HCT116 (cell line): ENCODE data around the gene ATF5. TPM values are rescaled to one million over a fixed set of nuclear protein-coding genes. Genes with fewer than 3 reads are reported as not detected.

Source experiments
- ATAC-seq: fragments of 200-7000 bp; cut with Tn5 transposase; 2 replicates; pipeline ENCODE4 v1.9.1; 2020; ENCODE audit warnings: mild to moderate bottlenecking, moderate library complexity
- BruUV-seq: library from RNA; stranded (reverse); fragments of 400-500 nt; replicated peaks from 2 replicates; lab custom pipeline; 2021; lab: Mats Ljungman, UMichigan
- CTCF ChIA-PET: fragments of 300-600 bp; sonication (Branson Sonifier 250); formaldehyde crosslinking; loops from one replicate; lab custom pipeline; 2021; ENCODE audit warnings: antibody characterized with exemption; lab: Charles Lee
- POLR2A ChIA-PET: fragments of 300-600, 350-600 bp; sonication (Branson Sonifier 250); formaldehyde crosslinking; loops from one replicate; lab custom pipeline; 2021; ENCODE audit warnings: antibody characterized with exemption; lab: Charles Lee
- RAD21 ChIA-PET, 2 experiments: fragments of 300-600 bp; sonication (Branson Sonifier 250); formaldehyde crosslinking; loops; one replicate each; lab custom pipeline; 2023; ENCODE audit warnings: low total read pairs in 2 of 2; ENCODE audit not compliant: uncharacterized antibody in 2 of 2, unreplicated experiment in 2 of 2, low non-redundant PET in 1 of 2; lab: Charles Lee
- DNase-seq: peaks from one replicate; pipeline ENCODE4 v3.0.0-alpha.2; 2010; ENCODE audit warnings: low read depth, low spot score
- H2AFZ ChIP-seq: fragments of 200-600 bp; shearing (Covaris generic), sonication (generic); 2 replicates; pipeline ENCODE4 v1.6.1; 2017; ENCODE audit warnings: low read depth, mixed run types, mixed read lengths, antibody characterized with exemption, low read length; ENCODE audit not compliant: poor library complexity, severe bottlenecking
- H3K27ac ChIP-seq: 2 replicates; pipeline ENCODE4 v1.5.1; 2012; ENCODE audit warnings: low read depth, low read length
- H3K27me3 ChIP-seq: fragments of 200-600 bp; sonication (generic); 2 replicates; pipeline ENCODE4 v1.6.1; 2016; ENCODE audit warnings: mixed run types, low read length, mixed read lengths; ENCODE audit not compliant: insufficient read depth
- H3K36me3 ChIP-seq, 2 experiments: fragments of 200-500 bp in 1 of 2; fragments of 200-600 bp in 1 of 2; sonication (Bioruptor generic) in 1 of 2; sonication (generic) in 1 of 2; 2 replicates each; pipeline versions ENCODE4 v1.5.1 to v1.6.1; 2014 to 2016; ENCODE audit warnings: low read length in 2 of 2, inconsistent platforms in 1 of 2, mixed read lengths in 1 of 2, mixed run types in 1 of 2; ENCODE audit not compliant: insufficient read depth in 2 of 2, control insufficient read depth in 1 of 2
- H3K4me1 ChIP-seq, 2 experiments: fragments of 200-600 bp in 1 of 2; sonication (generic) in 1 of 2; 2 replicates each; pipeline versions ENCODE4 v1.5.1 to v1.6.1; 2012 to 2017; ENCODE audit warnings: low read length in 2 of 2, inconsistent platforms in 1 of 2, mild to moderate bottlenecking in 1 of 2, mixed read lengths in 1 of 2, mixed run types in 1 of 2, moderate library complexity in 1 of 2; ENCODE audit not compliant: insufficient read depth in 2 of 2, control insufficient read depth in 1 of 2
- H3K4me2 ChIP-seq: fragments of 200-600 bp; sonication (generic); 2 replicates; pipeline ENCODE4 v1.6.1; 2017; ENCODE audit warnings: mixed run types, low read length, mixed read lengths
- H3K4me3 ChIP-seq, 2 experiments: fragments of 200-600 bp in 1 of 2; sonication (generic) in 1 of 2; replicated peaks in 1 of 2; 2 replicates each; pipeline ENCODE4 v1.5.1; 2011 to 2016; ENCODE audit warnings: low read length in 2 of 2, control low read depth in 1 of 2, low read depth in 1 of 2, mild to moderate bottlenecking in 1 of 2, mixed read lengths in 1 of 2, mixed run types in 1 of 2
- H3K79me2 ChIP-seq: fragments of 200-600 bp; sonication (generic); 2 replicates; pipeline ENCODE4 v1.6.1; 2017; ENCODE audit warnings: mild to moderate bottlenecking, mixed run types, low read length, moderate library complexity, mixed read lengths; ENCODE audit not compliant: insufficient read depth
- H3K9ac ChIP-seq: fragments of 200-600 bp; sonication (generic); 2 replicates; pipeline ENCODE4 v1.6.1; 2016; ENCODE audit warnings: low read length, mixed read lengths
- H3K9me2 ChIP-seq: fragments of 200-600 bp; sonication (generic), shearing (Covaris generic); 2 replicates; pipeline ENCODE4 v1.6.1; 2017; ENCODE audit warnings: mixed run types, mild to moderate bottlenecking, moderate library complexity; ENCODE audit not compliant: insufficient read depth
- H3K9me3 ChIP-seq, 2 experiments: fragments of 200-500 bp in 1 of 2; fragments of 200-600 bp in 1 of 2; sonication (Bioruptor generic) in 1 of 2; sonication (generic) in 1 of 2; 2 replicates each; pipeline ENCODE4 v1.6.1; 2014 to 2017; ENCODE audit warnings: low read length in 2 of 2, mixed read lengths in 2 of 2, inconsistent platforms in 1 of 2, low read depth in 1 of 2, mild to moderate bottlenecking in 1 of 2, mixed run types in 1 of 2, moderate library complexity in 1 of 2; ENCODE audit not compliant: control insufficient read depth in 1 of 2, insufficient read depth in 1 of 2
- H4K20me1 ChIP-seq: fragments of 200-600 bp; sonication (generic), shearing (Covaris generic); 2 replicates; pipeline ENCODE4 v1.6.1; 2017; ENCODE audit warnings: mixed run types, mild to moderate bottlenecking, moderate library complexity; ENCODE audit not compliant: insufficient read depth
- CBX3 ChIP-seq: IDR thresholded peaks from 2 replicates; pipeline ENCODE4 v1.6.1; 2012; ENCODE audit warnings: low read depth
- EGR1 ChIP-seq: IDR thresholded peaks from 2 replicates; pipeline ENCODE4 v1.6.1; 2012; ENCODE audit warnings: low read depth
- EZH2 ChIP-seq: fragments of 200-600 bp; sonication (generic); IDR thresholded peaks from 2 replicates; pipeline ENCODE4 v1.6.1; 2017; ENCODE audit warnings: antibody characterized with exemption, mixed run types
- EZH2phosphoT487 ChIP-seq: fragments of 200-600 bp; IDR thresholded peaks from 2 replicates; pipeline ENCODE4 v1.6.1; 2018; ENCODE audit warnings: antibody characterized with exemption, borderline replicate concordance
- FOSL1 ChIP-seq: IDR thresholded peaks from 2 replicates; pipeline ENCODE4 v1.6.1; 2012; ENCODE audit warnings: low read depth
- POLR2A ChIP-seq: IDR thresholded peaks from 2 replicates; pipeline ENCODE4 v1.7.0; 2011; ENCODE audit warnings: borderline replicate concordance; ENCODE audit not compliant: insufficient read depth, insufficient read length; ENCODE audit errors: extremely low read depth
- POLR2AphosphoS5 ChIP-seq: IDR thresholded peaks from 2 replicates; pipeline ENCODE4 v1.6.1; 2011; ENCODE audit warnings: mild to moderate bottlenecking, low read depth, low read length, moderate library complexity
- REST ChIP-seq: IDR thresholded peaks from 2 replicates; pipeline ENCODE4 v1.6.1; 2012; ENCODE audit warnings: low read depth
- SRF ChIP-seq: IDR thresholded peaks from 2 replicates; pipeline ENCODE4 v1.6.1; 2012; ENCODE audit warnings: low read depth
- YY1 ChIP-seq: IDR thresholded peaks from 2 replicates; pipeline ENCODE4 v1.6.1; 2011; ENCODE audit warnings: low read length, low read depth, moderate library complexity, mild to moderate bottlenecking; ENCODE audit not compliant: insufficient replicate concordance; ENCODE audit errors: extremely low read depth
- ZFX ChIP-seq: fragments of 450-650 bp; IDR thresholded peaks from 2 replicates; pipeline ENCODE4 v1.6.1; 2017
- ZNF274 ChIP-seq: fragments of 200-500 bp; sonication (Bioruptor generic); IDR thresholded peaks from 2 replicates; pipeline ENCODE4 v1.6.1; 2014; ENCODE audit warnings: mild to moderate bottlenecking, low read depth, low read length, inconsistent platforms
- intact Hi-C: fragments of 100-400 bp; cut with micrococcal nuclease; formaldehyde crosslinking; loops from 2 replicates; pipeline ENCODE4 v1.10.0; 2022
- total RNA-seq: library from RNA; stranded (reverse); gene quantifications from one replicate; pipeline ENCODE4 v1.2.1, GENCODE V29; 2021; ENCODE audit not compliant: unreplicated experiment

Gene ATF5
- total RNA-seq, 1 experiment from 2014 or later: 28.2 TPM

- peaks cover 5 to 7% of the 10 kb centered on the region in 2 experiments; a peak in 3 of 4 replicates for H3K4me1 ChIP-seq
- no peaks in the 10 kb centered on the region for H3K9me3 ChIP-seq
- TF ChIP-seq POLR2AphosphoS5 (no peak), ZFX (no peak), FOSL1 (no peak), SRF (no peak), EZH2phosphoT487 (no peak), EGR1 (no peak), YY1 (no peak)
- DNase-seq (no peak), ATAC-seq (0 out of 2 replicates have a peak, but pooled peaks have one; percentile 36)
- H2AFZ ChIP-seq: no peak overlapping the region
- BruUV-seq: no TSS peak
- no peak overlapping the region for H3K4me3 ChIP-seq
- no peaks in the 10 kb centered on the region for H4K20me1 ChIP-seq
- no peaks in the 10 kb centered on the region for H3K36me3 ChIP-seq
- no peak overlapping the region for H3K27ac ChIP-seq
- H3K4me2 ChIP-seq: no peak overlapping the region
- ChIA-PET CTCF (no interaction called here), POLR2A (no interaction called here), RAD21 (no interaction called here)
- no peaks in the 10 kb centered on the region for H3K27me3 ChIP-seq
- no peak overlapping the region for H3K9ac ChIP-seq
- intact Hi-C loops: no loop called here
- no peaks in the 10 kb centered on the region for H3K79me2 ChIP-seq
- H3K9me2 ChIP-seq: no peaks in the 10 kb centered on the region
These were observed 17.4 kb downstream of the ATF5 start for GRCh38 chr19:49946415-49946814.

GRCh38 chr19:49949742-49950589 lies 21.0 kb downstream of the ATF5 start:
- TF ChIP-seq CBX3: no peak
- TF ChIP-seq EZH2: no peak
- no peak for TF ChIP-seq FOSL1
- TF ChIP-seq POLR2A: no peak
- TF ChIP-seq YY1: no peak
- no peak for TF ChIP-seq ZNF274
- TF ChIP-seq POLR2AphosphoS5: no peak
- TF ChIP-seq REST: no peak
- ATAC-seq: no peak
- CTCF ChIA-PET: no interaction called here

More at GRCh38 chr19:49949742-49950589, 21.0 kb downstream of the ATF5 start:
- BruUV-seq: no TSS peak
- intact Hi-C loops: no loop called here
- Histone ChIP-seq H3K79me2 (no peaks in the 10 kb centered on the region), H3K9ac (no peak overlapping the region), H3K9me2 (no peaks in the 10 kb centered on the region), H3K4me1 (no peaks in the 10 kb centered on the region), H3K27me3 (no peaks in the 10 kb centered on the region), H3K36me3 (no peaks in the 10 kb centered on the region), H4K20me1 (no peaks in the 10 kb centered on the region), H3K4me3 (no peak overlapping the region), H3K4me2 (no peak overlapping the region), H3K27ac (no peak overlapping the region), H3K9me3 (no peaks in the 10 kb centered on the region), H2AFZ (no peak overlapping the region)
- ChIA-PET POLR2A (interaction anchor here (0.6 to 1.6 kb wide), 2 partner anchors 20 to 185 kb away, joined by 3 read pairs; no protein-coding TSS in a partner anchor), RAD21 (no interaction called here)
- no peak for DNase-seq
